ENCODE measurements around the gene SRPK3. TPM values are rescaled to one million over a fixed set of nuclear protein-coding genes. Genes with fewer than 3 reads are reported as not detected.
A peak's percentile ranks its signal among the peaks of the same experiment; 100 is the strongest.
"Not testable (repeated sequence)": the region's sequence is repeated elsewhere in the genome, so short reads cannot be mapped to it uniquely, and the experiment has no call there.

The SRPK3 gene, protein sequence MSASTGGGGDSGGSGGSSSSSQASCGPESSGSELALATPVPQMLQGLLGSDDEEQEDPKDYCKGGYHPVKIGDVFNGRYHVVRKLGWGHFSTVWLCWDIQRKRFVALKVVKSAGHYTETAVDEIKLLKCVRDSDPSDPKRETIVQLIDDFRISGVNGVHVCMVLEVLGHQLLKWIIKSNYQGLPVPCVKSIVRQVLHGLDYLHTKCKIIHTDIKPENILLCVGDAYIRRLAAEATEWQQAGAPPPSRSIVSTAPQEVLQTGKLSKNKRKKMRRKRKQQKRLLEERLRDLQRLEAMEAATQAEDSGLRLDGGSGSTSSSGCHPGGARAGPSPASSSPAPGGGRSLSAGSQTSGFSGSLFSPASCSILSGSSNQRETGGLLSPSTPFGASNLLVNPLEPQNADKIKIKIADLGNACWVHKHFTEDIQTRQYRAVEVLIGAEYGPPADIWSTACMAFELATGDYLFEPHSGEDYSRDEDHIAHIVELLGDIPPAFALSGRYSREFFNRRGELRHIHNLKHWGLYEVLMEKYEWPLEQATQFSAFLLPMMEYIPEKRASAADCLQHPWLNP
- 0.61 TPM for polyA plus RNA-seq (2013, experiment 1 of 2; ENCODE audit: insufficient read length)
- polyA plus RNA-seq (2013, experiment 2 of 2; ENCODE audit: insufficient read length): 0.82 TPM

DNA sequence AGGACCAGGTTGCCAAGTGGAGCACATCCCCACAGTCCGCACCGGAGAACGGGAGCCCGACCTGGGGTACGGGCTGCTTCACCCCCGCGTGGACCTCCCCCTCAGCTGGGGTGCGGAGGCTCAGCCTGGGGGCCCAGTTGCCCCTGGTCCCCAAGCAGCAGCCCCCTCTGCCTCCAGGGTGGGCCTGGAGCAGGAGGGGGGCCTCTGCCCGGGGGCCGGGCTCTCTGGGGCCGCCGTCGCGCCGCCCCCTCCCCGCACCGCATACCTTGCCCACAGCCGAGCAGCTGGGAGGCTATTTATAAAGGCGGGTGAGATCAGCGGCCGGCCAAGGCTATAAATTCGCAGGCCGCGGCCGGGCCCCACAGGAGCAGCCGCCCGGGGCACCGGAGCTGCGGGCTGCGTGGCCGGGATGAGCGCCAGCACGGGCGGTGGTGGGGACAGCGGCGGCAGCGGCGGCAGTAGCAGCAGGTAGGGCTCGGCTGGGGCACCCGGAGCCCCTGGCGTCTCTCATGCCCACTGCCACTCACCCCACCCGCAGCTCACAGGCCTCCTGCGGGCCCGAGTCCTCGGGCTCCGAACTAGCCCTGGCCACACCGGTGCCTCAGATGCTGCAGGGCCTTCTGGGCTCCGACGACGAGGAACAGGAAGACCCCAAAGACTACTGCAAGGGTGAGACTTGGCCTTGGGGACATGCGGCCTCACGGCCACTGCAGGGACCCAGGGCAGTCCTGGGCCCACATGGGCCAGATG lies at the start of gene SRPK3:
SRPK3 (plus strand) TSS at position 364 of the 750 bp plus-strand sequence; CDS start at position 410, 46 bp downstream.
- peak; percentile 5 for DNase-seq

DNA sequence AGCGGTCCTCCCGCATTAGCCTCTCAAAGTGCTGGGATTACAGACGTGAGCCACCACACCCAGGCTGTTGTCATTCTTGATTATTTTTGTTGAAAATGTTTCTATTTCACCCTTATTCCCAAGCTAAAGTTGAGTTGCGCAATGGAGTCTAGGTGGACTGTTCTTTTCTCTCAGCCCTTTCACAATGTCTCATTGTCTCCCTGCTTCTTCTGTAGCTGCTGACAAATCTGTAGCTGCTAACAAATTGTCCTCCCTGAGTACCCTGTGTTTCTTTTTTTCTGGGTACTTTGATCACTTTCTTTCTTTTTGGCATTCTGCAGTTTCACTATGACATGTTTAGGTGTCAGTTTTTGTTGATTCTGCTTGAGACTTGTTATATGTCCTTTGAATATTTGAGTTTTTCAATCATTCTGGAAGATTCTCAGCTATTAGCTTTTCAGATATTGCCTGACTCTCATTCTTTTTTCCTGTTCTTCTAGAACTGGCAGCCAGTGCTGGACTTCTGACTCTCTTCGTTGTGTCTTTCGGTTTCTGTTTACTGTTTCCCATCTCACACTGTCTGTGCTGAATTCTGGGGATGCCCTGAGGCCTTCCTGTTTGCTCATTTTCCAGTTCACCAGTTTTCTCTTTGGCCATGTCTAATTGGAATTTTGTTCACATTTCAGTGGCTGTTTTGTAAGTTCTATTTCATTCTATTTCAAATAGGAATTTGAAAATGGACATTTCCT lies 49.6 kb upstream of the SRPK3 start:
- no peak for DNase-seq

DNA sequence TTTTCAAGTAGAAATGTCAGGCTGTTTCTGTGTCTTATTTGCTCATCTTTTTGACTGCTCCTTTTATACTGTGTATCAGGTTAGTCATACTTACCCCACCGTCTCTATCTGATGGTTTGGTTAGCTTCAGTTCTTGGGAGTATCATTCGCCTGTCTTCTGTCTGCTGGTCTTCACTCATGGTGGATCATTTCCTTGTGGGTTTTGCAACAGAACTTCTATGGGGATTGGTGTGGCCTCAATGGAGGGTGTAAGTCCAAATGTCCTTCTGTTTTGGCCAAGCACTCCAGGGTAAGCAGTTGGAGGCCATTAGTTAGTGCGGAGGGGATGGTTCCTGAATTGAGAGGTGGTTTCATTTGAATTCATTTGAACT lies 49.0 kb upstream of the SRPK3 start:
- DNase-seq: no peak

DNA sequence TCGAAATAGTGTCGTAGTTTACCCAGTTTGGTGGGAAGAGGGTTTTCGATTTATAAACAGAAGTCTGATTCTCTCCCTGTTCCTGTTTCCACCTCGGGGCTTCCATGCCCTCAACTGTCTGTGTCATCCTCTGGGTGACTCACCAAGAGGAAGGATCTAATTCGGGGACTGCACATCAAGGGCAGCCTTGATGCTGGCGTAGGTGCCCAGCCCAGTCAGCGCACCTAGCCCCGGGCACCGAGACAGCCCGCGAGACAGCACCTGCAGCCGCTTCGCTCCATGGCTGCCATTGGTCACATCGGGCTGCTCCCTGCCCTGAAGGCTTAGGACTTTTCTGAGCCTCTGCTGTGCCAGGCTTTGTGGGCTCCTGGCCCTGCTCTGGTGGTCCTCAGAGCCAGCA lies 48.4 kb upstream of the SRPK3 start:
- no peak for DNase-seq

DNA sequence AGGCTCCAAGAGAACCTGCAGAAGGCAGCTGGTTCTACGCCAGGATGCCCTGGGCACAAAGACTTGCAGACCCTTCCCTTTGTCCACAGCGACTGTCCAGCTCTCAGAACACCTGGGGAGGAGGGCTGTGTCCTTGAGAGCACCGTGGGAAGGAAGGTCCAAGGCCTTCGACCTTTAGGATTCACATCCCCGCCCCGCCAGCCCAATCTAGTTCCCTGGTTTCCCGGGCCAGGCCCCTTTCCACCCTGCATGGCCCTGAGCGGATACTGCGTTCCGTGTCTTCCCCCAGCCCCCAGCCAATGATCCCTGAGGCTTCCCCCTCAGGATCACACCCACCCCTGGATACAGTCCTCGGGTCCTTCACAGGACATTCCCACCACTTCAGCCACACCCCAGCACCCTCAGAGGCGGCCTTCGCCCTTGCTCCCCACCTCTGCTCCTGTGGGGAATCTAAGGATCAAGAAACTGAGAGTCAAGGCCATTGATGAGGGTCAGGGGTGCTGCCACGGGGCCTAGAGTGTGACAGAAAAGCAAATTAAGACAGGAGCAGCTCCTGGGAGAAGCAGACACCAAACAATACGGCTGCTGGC lies 47.1 kb upstream of the SRPK3 start:
- no peak for DNase-seq

DNA sequence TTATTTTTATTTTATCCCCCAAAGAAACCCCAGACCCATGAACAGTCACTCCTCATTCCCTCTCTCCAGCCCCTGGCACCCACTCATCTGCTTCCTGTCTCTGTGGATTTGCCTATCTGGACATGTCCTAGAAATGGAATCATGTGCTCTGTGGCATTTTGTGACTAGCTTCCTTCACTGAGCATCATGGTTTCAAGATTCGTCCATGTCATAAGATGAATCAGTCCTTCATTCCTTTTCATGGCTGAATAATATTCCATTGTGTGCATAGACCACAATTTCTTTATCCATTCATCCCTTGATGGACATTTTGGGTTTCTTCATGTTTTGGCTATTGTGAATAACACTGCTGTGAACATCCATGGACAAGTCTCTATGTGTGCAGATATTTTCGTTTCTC lies 46.0 kb upstream of the SRPK3 start:
- no peak for DNase-seq

DNA sequence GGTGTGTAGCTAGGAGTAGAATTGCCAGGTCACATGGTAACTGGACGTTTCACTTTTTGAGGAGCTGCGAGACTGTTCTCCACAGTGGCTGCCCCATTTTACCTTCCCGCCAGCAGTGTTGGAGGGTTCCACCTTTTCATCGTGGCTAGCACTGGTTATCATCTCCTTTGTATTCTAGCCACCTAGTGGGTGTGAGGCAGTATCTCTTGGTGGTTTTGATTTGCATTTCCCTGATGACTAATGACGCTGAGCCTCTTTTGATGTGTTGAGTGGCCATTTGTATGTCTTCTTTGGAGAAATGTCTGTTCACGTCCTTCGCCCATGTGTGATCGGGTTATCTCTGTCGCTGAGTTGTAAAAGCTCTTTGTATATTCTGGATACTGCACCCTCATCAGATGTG lies 45.6 kb upstream of the SRPK3 start:
- no peak for DNase-seq

DNA sequence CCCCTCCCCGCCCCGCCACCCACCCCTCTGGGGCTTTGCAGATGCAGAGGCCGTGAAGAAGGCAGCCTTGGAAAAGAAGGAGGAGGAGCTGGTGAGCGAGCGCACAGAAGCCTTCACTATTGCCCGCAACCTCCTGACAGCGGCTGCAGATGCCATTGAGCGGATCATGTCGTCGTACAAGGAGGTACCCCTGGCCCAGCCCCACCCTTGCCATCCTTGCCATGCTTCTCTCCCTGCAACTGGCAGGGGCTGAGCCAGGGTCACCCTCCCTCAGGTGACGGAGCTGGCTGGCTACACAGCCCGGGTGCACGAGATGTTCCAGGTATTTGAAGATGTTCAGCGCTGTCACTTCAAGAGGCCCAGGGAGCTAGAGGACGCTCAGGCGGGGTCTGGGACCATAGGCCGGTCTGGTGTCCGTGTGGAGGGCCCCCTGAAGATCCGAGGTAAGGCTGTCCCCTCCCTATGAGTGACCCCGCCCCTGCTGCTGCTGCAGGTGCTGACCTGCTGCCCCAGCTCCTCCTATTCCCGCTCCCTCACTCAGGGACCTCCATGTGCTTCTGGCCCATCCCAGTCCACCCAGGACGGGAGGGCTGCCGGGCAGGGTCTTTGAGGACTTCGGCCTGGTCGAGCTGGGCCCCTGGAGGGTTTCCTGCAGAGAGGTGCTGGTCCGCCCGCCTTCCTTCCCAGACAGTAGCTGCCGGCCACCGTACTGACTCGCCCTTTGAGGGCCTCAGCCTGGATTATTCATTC lies 44.6 kb upstream of the SRPK3 start:
- no peak for DNase-seq

DNA sequence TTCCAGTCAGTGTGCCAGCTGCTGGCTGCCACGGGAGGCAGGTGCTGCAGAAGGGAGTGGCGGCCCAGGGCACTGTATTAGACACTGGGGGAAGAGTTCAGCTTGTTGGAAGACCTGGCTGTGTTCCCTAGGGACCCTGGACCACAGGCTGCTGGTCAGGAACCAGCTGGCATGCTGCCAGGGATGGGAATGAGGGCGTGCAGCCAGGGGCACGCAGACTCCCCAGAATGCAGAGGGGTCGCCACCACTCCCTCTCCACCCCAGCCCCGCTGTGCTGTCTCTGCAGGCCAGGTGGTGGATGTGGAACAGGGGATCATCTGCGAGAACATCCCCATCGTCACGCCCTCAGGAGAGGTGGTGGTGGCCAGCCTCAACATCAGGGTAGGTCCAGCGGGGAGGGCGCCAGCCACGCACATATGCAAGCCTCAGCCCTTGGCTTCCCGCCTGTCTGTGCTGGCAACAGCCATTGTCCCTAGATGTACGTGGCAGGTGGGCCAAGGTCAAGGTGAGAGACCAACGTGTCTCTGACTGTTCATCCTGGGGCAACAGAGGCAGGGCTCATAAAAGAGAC lies 43.9 kb upstream of the SRPK3 start:
- DNase-seq: no peak

DNA sequence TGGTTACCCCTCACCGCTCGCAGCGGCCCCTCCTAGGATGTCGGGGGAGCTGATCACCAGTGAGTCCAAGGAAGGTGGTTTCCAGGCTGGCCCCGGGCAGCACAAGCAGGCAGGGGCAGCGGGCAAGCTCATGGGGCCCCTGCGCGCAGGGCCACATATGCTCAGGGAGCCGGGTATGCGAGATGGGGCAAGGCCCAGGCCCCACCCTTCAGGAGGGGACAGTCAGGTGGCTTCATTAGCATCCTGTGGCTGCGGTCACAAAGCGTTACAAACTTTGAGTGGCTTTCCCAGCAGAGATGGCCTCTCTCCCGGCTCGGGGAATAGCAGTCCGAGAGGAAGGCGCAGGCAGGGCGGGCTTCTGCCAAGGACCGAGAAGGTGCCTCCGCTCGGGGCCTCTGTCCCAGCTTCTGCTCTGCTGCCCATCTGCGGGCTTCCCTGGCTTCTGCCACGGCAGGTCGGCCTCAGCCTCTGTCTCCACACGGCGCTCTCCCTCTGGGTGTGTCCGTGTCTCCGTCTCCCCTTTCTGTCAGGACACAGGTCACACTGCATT lies 42.7 kb upstream of the SRPK3 start:
- no peak for DNase-seq

DNA sequence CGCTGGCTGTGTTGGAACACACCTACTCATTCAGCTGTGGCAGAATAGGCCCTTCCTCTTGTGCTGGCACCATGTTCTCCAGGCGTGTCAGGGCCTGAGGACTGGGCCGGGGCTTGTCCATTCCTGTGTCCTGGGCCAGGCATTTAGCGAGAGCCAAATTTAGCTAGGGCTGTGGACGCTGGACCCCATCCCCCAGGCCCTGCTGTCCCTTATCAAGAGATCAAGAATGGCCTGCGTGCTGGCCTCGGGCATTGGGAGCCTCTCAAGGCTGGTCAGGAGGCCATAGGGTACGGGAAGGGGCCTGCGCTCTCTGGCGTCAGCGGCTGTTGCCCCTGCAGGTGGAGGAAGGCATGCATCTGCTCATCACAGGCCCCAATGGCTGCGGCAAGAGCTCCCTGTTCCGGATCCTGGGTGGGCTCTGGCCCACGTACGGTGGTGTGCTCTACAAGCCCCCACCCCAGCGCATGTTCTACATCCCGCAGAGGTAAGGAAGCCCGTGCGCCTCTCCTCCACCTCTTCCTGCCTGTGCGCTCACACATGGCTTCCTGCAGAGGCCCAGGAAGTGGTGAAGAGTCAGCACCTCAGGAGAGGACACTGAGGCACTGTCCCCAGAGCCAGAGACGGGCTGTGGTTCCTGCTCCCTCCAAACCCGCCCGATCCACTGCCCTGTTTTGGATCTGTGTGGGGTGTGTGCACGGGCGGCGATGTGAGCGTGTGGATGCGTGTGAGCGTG lies 40.9 kb upstream of the SRPK3 start:
- no peak for DNase-seq

DNA sequence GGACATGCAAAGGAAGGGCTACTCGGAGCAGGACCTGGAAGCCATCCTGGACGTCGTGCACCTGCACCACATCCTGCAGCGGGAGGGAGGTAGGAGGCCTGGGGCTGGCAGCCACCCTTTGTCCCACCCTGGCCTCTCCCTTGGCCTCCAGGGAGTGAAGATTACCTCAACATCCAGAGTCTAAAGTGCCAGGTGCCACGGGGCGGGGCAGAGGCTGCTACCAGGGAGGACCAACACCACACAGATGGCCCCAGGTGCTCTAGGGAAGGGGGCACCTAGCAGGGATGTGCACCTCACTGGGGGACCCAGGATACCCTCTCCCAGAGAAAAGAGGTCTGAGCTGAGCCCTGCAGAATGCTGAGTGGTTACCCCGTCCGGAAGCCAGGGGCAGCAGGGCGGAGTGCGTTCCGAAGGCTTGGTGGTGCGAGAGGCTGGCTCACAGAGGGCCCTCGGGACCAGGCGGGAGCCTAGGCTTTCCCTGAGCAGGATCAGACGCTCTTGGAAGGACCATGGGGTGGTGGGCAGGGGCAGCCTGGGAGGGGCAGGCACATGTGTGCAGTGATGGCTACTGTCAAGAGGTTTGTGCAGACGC lies 40.1 kb upstream of the SRPK3 start:
- DNase-seq: no peak

DNA sequence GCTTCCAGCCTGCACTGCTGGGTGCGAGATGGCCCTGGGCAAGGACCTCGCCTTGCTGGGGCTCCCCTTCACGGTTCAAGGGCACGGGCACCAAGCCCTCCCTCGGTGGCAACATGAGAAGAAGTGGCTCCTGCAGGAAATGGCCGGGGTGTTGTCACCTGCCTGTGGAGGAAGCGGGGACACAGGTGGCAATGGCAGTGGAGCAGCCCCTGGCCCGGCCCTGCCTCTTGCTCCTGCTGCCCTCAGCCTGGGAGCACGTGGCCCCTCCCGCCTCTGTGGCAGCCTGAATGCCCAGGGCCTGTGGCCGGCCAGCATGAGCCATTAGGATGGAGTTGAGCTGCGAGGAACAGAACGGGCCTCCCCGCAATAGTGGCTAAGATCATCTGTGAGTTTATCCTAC lies 39.4 kb upstream of the SRPK3 start:
- no peak for DNase-seq

DNA sequence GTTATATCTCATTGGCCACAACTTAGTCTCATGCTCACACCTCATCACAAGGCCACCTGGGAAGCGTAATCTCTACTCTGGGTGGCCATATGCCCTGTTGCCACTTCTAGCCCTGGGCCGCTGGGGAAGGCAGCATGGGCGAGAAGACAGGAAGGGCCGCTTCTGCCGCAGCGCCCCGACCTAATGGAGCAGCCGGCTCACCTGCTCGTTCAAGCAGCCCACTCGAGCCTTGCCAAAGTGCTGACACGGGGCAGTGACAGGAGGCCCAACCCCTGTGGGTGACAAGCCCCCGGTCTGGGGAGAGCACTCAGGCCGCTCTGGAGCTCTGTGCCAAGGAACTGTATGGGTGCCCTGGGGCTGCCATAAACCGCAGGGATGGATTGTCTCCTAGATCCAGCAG lies 38.7 kb upstream of the SRPK3 start:
- DNase-seq: not testable (repeated sequence)

DNA sequence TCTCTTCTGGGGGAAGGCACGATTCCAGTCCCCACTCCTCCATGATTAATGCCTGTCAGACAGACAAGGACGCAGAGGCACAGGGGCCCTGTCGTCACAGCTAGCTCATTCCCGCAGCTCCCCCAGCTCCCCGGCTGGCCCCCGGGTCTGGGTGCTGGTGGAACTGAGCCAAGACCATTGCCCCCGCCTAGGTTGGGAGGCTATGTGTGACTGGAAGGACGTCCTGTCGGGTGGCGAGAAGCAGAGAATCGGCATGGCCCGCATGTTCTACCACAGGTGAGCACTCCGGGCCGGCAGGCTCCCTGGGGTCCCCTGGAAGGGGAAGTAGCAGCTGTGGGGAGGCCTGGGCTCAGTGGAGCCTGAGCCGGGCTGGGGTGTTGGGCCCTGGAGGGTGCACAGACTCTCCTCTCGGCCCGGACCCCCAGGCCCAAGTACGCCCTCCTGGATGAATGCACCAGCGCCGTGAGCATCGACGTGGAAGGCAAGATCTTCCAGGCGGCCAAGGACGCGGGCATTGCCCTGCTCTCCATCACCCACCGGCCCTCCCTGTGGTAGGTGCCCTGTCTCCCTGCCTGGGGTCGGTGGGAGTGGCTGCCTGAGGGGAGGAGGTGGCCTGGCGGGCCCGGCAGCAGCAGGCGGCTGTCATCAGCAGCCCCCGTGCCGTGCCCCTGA lies 37.9 kb upstream of the SRPK3 start:
- DNase-seq: not testable (repeated sequence)

DNA sequence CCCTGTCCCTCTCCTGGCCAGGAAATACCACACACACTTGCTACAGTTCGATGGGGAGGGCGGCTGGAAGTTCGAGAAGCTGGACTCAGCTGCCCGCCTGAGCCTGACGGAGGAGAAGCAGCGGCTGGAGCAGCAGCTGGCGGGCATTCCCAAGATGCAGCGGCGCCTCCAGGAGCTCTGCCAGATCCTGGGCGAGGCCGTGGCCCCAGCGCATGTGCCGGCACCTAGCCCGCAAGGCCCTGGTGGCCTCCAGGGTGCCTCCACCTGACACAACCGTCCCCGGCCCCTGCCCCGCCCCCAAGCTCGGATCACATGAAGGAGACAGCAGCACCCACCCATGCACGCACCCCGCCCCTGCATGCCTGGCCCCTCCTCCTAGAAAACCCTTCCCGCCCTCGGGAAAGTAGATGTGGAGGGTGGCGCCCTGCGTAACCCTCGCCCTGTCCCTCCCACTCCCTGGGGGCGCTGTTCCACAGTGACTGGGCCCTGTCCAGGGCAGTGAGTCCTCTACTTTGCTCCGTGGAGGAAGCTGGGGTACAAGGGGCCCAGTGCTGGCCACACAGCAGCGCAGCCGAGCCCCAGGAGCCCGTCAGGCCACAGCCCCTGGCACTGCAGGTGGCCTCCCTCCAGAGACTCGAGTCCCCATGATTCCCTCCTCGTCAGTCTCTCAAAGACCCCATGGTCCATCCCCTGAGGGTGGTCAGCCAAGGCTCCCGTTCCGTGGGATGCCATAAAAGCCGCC lies 37.2 kb upstream of the SRPK3 start:
- DNase-seq: not testable (repeated sequence)

DNA sequence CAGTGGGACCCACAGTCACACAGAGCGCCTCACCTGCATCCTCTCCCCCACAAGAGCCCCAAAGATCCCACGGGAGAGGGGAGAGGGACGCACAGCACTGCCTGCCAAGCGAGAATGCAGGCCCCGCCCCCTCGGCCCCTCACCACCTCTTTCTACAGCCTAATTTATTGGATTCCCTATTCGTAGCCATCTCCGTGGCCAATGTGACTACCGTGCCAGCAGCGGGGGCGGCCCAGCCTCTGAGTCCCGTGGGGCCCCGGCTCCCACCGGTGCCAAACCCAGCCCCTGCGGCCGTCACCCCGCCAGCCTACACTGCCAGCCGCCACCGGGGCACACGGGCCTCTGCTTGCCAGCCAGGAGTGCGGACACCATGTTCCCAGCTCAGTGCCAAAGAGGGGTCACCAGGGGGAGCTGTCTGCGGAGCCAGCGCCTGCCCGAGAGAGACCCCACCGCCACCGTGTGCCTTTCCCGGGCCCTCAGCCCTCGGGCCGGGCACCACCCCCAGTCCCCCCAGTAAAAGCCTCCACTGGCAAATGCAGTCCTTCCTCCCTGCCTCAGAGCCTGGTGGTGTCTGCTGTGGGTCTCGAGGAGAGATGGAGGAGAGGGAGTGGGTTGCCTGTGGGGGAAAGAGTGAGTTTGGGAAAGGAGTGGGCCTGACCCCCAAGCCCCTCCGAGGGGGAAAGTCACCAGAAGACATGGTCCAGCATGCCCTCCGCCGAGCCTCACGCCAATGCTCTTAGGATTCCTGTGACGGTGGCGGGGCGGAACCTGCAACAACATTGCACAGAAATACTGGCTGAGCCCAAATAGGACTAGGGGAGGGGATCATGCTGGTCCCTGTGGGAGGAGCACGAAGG lies 36.4 kb upstream of the SRPK3 start:
- DNase-seq: no peak

DNA sequence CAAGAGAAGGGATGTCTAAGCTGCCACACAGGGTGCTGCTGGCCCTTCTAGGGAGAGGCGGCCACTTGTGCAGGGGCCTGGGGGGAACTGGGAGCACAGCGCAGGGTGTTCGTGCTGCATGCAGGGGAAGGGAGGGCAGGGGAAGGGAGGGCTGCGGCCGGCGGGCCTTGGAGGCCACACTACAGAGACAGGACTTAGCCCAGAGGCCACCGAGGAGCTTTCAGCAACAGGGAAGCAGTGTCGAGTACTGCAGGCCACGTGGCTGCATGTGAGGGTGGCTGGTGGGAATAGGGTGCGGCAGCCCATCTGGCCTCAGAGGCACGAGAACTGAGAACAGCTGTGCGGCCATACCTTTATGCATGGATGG lies 35.8 kb upstream of the SRPK3 start:
- DNase-seq: not testable (repeated sequence)

Data from fibroblast of skin of back (primary cell).